ENCODE data around the gene SMURF1.

Gene SMURF1

DNA sequence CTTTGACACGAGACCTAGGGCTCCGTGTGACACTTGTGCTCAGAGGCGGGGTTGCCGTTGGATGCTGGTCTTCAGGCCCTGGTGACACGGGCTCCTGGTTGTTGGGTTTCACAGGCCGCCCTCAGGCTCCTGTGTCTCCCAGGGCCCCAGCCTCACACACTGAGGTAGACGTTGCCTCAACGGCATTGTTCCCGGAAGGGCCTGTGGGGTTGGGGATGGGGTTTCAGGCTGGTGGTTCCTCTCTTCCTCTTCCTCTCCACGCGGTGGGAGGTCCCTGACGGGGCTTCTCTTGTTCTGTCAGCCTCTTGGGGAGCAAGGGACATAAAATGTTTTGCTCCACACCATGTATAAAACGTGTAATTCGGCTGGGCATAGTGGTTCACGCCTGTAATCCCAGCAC, 140.5 kb downstream of the SMURF1 start:
- no peak for TF ChIP-seq SIN3A (IDR thresholded peaks at IDR 0.05; ENCODE audit: borderline replicate concordance, insufficient read depth, low read length)

DNA sequence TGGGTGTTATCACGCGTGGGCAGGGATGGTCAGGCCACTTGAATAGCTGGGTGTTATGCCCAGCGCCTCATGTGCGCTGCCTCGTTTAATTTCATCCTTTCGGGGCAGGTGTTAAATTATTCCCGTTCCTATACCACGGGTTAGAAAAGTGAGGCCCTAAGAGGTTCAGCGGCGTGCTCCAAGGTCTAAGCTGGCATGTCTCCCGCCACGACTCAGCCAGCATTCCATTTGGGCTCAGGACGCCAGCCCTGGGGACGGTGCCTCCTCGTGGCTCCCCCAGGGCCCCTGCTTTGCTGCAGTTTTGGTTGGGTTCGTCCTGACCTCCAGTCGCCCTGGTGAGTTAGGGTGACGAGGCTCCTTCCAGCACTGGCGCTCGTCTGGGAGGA, 141.1 kb downstream of the SMURF1 start:
- TF ChIP-seq, protein P1, sequence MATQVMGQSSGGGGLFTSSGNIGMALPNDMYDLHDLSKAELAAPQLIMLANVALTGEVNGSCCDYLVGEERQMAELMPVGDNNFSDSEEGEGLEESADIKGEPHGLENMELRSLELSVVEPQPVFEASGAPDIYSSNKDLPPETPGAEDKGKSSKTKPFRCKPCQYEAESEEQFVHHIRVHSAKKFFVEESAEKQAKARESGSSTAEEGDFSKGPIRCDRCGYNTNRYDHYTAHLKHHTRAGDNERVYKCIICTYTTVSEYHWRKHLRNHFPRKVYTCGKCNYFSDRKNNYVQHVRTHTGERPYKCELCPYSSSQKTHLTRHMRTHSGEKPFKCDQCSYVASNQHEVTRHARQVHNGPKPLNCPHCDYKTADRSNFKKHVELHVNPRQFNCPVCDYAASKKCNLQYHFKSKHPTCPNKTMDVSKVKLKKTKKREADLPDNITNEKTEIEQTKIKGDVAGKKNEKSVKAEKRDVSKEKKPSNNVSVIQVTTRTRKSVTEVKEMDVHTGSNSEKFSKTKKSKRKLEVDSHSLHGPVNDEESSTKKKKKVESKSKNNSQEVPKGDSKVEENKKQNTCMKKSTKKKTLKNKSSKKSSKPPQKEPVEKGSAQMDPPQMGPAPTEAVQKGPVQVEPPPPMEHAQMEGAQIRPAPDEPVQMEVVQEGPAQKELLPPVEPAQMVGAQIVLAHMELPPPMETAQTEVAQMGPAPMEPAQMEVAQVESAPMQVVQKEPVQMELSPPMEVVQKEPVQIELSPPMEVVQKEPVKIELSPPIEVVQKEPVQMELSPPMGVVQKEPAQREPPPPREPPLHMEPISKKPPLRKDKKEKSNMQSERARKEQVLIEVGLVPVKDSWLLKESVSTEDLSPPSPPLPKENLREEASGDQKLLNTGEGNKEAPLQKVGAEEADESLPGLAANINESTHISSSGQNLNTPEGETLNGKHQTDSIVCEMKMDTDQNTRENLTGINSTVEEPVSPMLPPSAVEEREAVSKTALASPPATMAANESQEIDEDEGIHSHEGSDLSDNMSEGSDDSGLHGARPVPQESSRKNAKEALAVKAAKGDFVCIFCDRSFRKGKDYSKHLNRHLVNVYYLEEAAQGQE (IDR thresholded peaks at IDR 0.05; ENCODE audit: insufficient read depth in 1 of 2, low read depth in 2 of 2, low read length in 2 of 2), result no peak
- TF ChIP-seq FOXP2 (optimal IDR thresholded peaks at IDR 0.05; ENCODE audit: borderline replicate concordance, extremely low read depth, extremely low read length, insufficient read depth), result no peak
- TF ChIP-seq TAF1 (IDR thresholded peaks at IDR 0.05; ENCODE audit: borderline replicate concordance, insufficient read depth, low read length), result no peak
- TF ChIP-seq POLR2AphosphoS5 (IDR thresholded peaks at IDR 0.05; ENCODE audit: low read depth, low read length), result no peak
- no peak for TF ChIP-seq SIN3A (IDR thresholded peaks at IDR 0.05; ENCODE audit: borderline replicate concordance, insufficient read depth, low read length)

DNA sequence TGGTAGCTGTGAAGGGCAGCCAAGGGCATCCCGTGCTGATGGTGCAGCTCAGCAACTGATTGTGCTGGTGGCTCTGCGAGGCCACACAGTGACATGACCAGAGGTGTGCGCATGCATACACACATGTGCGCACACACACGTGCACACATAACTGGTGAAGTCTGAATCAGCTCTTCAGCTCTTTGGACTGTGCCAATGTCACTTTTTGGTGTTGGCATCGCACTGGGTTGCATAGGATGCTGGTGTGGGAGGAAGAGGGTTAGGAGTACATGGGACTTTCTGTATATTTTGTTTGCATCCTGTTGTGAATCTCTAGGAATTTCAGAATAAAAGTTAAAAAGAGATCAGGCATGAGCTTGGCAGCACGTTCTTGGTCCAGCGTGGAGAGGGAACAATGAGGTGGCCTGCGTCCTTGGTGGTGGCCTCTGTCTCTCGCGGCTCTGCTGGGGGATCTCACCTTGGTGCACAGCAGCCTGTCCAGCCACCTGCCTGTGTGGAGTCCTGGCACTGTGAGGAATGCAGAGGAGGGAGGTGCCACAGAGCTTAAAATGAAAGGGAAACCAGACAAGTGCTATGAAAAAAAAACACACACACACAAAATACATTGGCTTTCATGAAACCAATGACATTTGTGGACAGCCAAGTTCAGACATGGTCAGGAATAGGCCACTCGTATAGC, 141.6 kb downstream of the SMURF1 start:
- TF ChIP-seq POLR2AphosphoS5 (IDR thresholded peaks at IDR 0.05; ENCODE audit: low read depth, low read length) (no peak), TAF1 (IDR thresholded peaks at IDR 0.05; ENCODE audit: borderline replicate concordance, insufficient read depth, low read length) (no peak), SIN3A (IDR thresholded peaks at IDR 0.05; ENCODE audit: borderline replicate concordance, insufficient read depth, low read length) (no peak), FOXP2 (optimal IDR thresholded peaks at IDR 0.05; ENCODE audit: borderline replicate concordance, extremely low read depth, extremely low read length, insufficient read depth) (no peak)
- TF ChIP-seq, protein P1 (IDR thresholded peaks at IDR 0.05; ENCODE audit: insufficient read depth in 1 of 2, low read depth in 2 of 2, low read length in 2 of 2), result no peak

DNA sequence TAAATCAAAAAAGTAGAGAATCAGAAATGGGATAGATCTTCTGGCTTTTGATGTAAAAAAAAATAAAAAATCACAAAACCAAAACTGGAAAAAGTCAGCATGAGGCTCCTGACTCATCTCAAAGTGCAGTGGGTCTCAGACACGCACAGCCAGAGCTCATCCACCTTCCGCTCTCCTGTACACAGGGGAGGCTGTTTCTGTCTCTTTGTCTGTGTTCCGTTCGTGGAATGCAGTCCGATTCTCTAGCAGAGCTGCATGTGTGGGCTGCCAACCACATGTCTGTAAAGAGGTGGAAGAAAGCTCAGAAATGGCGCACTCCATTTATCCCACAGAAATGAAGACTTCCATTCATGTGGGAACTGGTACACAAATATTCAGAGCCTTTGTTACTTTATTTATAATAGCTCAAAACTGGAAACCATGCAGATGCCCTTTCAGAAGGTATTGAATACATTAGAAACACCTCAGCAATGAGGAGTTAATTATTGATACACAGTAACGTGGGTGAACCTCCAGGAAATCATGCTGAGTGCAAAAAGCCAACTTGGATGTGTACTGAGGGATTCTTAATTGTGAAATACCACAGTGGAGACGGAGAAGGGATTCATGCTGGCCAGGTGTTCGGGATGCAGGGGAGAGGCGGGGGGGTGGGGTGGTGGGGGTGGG, 142.3 kb downstream of the SMURF1 start:
- TF ChIP-seq, protein P1 (IDR thresholded peaks at IDR 0.05; ENCODE audit: insufficient read depth in 1 of 2, low read depth in 2 of 2, low read length in 2 of 2), result no peak
- TF ChIP-seq TAF1 (IDR thresholded peaks at IDR 0.05; ENCODE audit: borderline replicate concordance, insufficient read depth, low read length) (no peak), POLR2AphosphoS5 (IDR thresholded peaks at IDR 0.05; ENCODE audit: low read depth, low read length) (no peak), FOXP2 (optimal IDR thresholded peaks at IDR 0.05; ENCODE audit: borderline replicate concordance, extremely low read depth, extremely low read length, insufficient read depth) (no peak), SIN3A (IDR thresholded peaks at IDR 0.05; ENCODE audit: borderline replicate concordance, insufficient read depth, low read length) (no peak)

DNA sequence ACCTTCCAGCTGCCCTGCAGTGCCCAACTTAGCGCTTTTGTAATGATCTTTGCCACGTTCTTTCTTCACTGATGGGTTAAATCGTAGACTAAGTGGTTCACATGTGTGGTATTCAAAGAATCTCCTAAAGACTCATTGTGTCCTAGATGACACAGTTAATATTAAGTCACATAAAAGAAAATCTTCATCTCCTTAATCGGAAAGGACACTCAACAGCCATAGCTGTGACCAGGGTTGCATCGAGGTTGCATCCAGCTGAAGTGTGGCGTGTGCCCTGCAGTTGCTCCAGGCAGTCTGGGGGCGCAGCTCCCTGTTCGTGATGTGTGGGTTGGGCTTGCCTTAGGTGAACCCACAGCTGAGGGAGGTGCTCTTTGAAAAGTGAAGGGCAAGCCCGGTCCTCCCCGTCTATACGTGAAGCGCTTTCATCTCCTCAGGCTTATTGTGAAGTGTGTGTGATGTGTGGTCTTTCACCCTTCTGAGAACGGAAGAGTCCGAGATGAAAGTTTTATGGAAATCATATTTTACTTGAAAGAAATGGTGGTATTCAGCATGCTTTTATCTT, 142.9 kb downstream of the SMURF1 start:
- TF ChIP-seq, protein P1 (IDR thresholded peaks at IDR 0.05; ENCODE audit: insufficient read depth in 1 of 2, low read depth in 2 of 2, low read length in 2 of 2), result no peak
- TF ChIP-seq POLR2AphosphoS5 (IDR thresholded peaks at IDR 0.05; ENCODE audit: low read depth, low read length), result no peak
- TF ChIP-seq SIN3A (IDR thresholded peaks at IDR 0.05; ENCODE audit: borderline replicate concordance, insufficient read depth, low read length), result no peak
- no peak for TF ChIP-seq FOXP2 (optimal IDR thresholded peaks at IDR 0.05; ENCODE audit: borderline replicate concordance, extremely low read depth, extremely low read length, insufficient read depth)
- TF ChIP-seq TAF1 (IDR thresholded peaks at IDR 0.05; ENCODE audit: borderline replicate concordance, insufficient read depth, low read length), result no peak

All from PFSK-1 (cell line).